NK-92 (cell line): Measurements from ENCODE around the gene TET1.
"Not testable (repeated sequence)": the region's sequence is repeated elsewhere in the genome, so short reads cannot be mapped to it uniquely, and the experiment has no call there.

Experiments
- DNase-seq: peaks from one replicate; lab custom pipeline; 2025; ENCODE audit not compliant: unreplicated experiment; lab: John Stamatoyannopoulos, UW

Gene TET1

DNA sequence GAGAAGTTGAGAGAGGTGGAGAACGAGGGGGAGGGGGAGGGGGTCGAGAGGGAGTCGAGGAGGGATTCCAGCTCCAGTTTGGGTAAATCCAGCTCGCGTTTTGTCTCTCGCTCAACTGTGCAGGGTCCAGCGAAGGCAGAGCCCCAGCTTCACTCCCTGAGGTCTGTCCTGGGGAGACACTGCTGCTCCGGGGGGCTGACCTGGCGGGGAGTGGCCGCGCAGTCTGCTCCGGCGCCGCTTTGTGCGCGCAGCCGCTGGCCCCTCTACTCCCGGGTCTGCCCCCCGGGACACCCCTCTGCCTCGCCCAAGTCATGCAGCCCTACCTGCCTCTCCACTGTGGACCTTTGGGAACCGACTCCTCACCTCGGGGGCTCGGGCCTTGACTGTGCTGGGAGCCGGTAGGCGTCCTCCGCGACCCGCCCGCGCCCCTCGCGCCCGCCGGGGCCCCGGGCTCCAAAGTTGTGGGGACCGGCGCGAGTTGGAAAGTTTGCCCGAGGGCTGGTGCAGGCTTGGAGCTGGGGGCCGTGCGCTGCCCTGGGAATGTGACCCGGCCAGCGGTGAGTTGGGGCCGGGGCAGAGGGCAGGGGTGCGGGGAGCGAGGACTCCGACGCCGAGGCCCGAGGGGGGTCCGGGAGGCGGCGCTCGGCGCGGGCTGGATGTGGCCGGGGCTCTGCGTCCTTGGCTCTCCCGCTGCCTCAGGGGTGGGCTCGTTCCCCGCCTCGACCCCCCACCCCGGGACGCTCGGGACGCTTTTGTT, at the start of gene TET1:
Gene TET1, plus strand, starts transcription at position 152 of the 757 bp plus-strand sequence. CDS start 12,002 bp downstream, outside the sequence.
- no peak for DNase-seq

DNA sequence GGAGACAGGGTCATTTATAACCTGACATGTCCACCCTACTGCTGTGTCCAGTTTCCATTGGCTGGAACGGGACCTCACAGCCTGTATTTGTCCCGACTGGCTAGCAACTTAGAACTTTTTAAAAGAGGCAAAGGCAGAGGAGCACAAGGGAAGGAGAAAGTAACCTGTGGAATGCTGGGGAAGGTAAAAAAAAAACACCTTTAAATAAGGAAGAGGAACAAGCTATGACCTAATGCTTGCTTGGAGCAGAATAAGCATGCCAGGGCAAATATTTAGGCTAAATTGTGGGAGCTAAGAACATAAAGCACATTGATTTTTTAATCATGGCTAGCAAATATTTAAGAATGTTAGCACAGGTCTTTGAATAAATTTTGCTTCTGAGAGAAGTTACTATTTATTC, 43.9 kb upstream of the TET1 start:
- not testable (repeated sequence) for DNase-seq

DNA sequence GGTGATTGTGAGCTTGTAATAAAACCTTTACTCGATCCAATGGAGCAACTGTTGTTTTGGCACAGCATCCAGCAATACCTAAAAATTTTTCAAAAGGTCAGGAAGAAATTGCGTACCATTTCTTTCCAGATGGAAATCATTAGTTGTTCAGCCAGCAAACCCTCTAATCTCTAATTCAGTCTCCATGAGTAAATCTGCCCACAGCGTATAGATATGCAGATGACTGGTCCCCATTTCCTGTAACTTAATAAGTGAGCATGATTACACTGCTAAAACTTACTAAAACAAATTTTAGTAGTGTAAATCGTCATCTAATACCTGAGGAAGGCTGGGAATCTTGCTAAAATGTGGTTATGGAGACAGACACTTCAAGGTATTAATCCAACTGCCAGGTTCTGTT, 43.4 kb upstream of the TET1 start:
- DNase-seq, result no peak

DNA sequence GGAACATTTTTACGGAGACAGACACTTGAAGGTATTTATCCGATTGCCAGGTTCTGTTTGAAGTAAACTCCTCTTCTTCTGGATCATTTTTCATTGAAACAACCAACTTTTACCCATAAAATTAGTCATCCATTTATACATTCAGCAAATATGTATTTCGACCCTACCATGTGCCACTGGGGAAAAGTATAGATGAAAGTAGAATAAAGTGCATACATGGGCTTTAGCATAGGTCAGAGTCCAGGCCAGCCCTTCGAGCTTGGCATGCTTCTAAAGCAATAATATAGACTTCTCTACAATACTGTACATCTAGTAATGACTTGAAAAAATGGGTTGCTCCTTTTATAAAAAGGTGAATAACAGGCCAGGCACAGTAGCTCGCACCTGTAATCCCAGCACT, 42.9 kb upstream of the TET1 start:
- DNase-seq, result no peak

DNA sequence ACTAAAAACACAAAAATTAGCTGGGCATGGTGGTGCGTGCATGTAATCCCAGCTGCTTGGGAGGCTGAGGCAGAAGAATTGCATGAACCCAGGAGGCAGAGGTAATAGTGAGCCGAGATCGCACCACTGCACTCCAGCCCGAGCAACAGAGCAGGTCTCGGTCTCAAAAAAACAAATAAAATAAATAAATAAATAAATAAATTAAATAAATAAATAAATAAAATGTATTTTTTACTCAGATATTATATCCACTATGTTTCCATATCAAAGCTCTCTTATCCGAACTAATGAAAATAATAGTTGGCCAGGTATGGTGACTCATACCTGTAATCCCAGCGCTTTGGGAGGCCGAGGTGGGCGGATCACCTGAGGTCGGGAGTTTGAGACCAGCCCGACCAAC, 41.5 kb upstream of the TET1 start:
- not testable (repeated sequence) for DNase-seq

DNA sequence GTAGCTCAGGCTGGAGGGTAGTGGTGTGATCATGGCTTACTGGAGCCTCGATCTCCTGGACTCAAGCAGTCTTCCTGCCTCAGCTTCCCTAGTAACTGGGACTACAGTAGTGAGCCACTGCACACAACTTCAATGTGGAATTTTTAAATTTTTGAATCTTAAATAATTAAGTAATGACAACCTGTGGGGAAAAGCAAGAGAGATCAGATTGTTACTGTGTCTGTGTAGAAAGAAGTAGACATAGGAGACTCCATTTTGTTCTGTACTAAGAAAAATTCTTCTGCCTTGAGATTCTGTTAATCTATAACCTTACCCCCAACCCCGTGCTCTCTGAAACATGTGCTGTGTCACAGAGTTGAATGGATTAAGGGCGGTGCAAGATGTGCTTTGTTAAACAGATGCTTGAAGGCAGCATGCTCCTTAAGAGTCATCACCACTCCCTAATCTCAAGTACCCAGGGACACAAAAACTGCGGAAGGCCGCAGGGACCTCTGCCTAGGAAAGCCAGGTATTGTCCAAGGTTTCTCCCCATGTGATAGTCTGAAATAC, 34.6 kb upstream of the TET1 start:
- not testable (repeated sequence) for DNase-seq

DNA sequence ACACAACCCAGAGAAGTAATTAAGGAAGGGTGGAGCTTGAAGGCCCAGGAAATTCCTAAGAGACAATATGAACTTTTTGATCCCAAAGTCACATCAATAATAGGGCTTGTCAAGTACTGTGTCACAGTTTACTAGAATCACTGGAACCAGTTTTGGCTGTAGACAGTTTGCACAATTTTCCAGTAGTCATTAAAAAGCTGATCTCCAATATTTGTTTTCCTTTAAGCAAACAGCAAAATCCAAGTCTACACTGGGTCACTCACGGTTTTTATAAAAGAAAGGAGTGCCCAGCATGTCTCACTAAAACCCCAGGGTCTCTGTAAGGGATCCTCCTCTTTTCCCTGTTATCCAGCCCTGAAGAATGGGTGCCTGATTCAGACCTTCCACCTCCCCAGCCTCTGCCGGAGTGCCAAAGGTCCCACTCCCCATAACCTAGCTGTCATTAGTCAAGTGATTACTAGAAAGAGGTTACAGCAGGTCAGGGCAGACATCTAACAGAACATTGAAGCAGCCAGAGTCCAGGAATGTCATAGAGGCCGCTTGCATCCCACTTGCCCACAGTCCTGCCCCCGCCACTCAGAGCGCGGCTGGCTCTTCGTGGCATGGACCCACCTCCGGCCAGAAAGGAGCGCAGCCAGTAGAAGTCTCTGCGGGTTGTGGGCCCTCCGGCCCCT, 33.4 kb upstream of the TET1 start:
- no peak for DNase-seq

DNA sequence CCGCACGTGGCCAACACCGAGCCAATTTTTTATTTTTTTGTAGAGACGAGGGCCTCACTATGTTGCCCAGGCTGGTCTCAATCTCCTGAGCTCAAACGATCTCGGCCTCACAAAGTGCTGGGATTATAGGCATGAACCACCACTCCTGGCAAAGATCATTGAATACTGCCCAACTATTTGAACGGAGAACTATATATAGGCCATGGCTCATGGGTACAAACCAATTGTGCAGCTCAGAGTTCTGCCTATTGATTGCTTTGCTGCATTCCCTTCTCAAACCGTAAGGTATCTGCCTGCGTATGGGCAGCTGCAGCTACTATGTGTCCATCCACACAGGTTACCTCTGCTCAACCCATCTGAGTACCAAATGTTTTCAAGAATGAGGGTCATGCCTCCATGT, 23.2 kb upstream of the TET1 start:
- DNase-seq, result no peak

DNA sequence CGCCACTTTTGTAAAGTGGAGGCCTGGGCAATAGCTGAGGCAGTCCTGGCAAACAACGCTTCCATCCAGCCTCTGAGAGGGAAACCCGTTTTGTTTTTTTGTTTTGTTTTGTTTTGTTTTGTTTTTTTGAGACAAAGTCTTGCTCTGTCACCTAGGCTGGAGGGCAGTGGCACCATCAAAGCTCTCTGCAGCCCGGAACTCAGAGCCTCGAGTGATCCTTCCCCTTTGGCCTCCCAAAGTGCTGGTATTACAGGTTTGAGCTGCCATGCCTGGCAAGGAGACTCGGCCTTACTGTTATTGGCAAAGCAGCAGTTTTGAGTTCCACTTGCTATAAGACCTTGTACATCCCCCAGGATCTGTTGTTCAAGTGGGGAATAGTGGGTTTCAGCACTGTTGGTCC, 22.3 kb upstream of the TET1 start:
- no peak for DNase-seq

DNA sequence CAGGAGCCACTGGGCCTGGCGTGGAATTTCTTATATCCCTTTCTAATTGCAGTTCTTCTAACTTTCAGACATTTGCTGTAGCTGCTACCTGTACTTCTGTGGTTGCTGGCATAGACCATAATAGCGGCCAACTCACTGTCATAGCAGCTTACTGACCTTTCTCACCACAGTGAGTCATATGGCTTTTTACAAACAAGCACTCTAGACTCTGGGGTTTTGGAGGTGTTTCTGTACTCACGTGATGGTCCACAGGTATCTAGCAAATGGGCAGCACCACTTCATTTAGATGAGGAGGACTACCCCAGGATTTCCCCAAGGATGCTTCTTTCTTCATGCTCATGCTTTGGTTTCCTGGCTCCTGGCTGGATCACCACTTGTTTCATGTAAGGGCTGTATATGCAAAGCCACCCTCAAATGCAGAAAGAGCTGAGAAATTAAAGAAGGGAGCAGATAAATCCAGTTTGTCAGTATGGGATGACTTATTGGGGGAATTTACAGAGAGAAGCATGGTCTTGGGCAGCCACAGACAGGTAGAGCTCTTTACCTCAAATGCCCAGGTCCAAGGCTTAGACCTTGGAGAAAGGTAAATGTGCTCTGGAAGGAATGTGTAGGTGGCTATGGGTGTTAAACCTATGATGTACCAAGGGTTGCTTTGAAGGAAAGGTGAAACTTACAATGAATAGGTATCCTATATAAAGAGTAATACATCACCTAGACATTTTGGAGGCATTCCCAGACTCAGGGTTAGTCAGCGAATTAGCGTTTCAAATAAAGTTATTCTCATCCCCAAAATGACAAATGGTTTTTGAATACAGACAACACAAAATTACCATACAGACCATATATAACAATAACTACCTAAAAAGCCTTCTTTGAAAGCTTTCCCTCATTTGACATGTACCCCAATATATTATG, 16.9 kb upstream of the TET1 start:
- no peak for DNase-seq

DNA sequence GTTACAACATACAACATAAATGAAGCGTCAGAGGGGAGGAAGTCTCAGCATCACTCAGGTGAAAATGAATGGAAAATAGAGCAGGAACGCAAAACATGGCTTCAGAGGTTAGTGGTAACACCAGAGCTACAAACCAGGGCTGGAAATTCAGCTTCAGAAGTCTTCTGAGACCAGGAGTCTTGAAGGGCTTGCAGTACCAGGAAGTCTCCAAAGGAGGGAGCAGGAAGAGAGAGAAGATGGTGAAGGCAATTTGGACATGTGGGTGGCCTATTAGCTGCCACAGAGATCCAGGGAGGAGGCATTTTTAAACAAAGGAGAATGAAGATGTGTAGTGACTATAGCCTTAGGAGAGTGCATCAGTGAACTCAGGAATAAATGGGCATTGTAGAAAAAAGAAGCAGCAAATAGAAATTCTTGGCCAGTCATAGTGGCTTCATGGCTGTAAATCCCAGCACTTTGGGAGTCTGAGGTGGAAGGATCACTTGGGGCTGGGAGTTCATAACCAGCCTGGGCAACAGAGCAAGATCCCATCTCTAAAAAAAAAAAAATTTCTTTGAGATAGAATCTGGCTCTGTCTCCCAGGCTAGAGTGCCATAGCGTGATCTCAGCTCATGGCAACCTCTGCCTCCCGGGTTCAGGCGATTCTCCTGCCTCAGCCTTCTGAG, 9.3 kb upstream of the TET1 start:
- no peak for DNase-seq

DNA sequence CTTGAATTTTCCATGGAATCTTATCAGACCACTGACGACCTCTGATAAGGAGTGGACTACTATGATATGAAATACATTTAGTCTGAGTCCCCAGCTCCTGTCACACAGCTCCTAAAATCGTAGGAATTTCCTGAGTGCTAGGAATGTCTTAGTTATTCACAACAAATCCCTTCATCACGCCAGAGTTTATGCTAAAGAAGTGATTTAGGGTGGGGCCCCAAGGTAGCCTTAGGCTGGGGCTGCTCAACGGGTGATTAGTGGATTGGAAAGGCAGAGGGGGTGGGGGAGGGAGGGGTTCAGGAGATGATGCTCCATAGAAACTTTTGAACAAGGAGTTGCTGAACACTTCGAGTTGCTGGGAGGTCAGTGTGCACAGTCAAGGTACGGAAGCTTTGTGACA, 7.0 kb upstream of the TET1 start:
- DNase-seq, result no peak

DNA sequence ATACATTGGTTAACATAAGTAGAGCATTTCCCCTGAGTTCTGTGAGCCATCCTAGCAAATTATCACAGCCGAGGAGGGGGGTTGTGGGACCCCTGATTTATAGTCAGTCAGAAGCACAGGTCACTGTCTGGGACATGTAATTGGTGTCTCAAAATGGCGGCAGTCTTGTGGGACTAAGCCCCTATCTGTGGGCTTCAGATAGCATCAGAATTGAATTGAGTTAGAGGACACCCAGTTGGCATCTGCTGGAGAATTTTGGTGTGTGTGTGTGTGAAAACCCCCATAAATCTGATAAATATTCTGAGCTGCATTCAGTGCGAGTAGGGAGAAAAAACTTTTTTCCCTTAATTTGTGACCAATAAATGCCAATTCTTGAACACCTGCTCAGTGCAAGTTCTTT, 6.5 kb upstream of the TET1 start:
- no peak for DNase-seq

DNA sequence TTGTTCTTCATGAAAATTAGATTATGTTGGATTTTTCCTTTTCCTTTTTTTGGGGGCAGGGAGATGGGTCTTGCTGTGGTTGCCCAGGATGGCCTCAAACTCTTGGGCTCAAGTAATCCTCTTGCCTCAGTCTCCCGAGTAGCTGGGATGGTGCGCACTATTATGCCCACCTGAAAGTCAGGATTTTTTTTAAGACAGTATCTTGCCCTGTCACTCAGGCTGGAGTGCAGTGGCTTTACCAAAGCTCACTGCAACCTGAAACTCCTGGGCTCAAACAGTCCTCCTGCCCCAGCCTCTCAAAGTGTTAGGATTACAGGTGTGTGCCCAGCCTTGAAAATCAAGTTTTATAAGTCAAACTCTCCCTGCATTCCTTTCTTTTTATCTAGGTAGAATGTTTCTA, 1.7 kb upstream of the TET1 start:
- no peak for DNase-seq

DNA sequence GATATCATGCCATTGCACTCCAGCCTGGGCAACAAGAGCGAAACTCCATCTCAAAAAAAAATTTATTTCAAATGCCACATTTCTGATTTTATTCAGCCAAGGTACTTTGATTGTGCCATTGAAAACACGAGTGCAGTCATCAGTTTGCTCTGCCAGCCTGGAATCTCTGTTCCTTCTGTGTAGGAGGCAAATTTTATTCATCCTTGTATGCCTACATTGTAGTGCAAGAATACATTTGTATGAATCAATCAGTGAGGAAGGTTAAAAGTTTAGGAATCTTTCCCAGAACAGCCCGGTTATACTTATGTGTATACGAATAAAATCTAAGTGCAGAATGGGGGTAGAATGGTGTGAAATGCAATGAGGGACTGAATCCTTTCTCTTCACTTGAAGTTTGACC, 886 bp upstream of the TET1 start:
- DNase-seq, result no peak

DNA sequence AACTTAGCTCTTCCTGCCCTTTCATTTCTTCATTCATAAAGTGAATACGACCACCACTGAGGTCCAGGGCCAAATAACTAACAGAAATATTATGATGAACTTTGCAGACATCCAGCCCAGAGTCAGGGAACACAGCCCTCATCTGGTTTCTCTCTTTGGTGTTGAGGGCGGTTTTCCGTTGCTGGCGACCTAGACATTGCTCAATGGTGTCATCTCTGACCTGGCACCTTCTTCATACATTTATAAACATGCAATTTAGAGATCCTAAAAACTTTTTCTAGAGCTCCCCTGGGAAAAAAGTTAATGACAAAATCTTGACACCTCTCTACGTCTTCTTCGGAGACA, 324 bp upstream of the TET1 start:
- no peak for DNase-seq

DNA sequence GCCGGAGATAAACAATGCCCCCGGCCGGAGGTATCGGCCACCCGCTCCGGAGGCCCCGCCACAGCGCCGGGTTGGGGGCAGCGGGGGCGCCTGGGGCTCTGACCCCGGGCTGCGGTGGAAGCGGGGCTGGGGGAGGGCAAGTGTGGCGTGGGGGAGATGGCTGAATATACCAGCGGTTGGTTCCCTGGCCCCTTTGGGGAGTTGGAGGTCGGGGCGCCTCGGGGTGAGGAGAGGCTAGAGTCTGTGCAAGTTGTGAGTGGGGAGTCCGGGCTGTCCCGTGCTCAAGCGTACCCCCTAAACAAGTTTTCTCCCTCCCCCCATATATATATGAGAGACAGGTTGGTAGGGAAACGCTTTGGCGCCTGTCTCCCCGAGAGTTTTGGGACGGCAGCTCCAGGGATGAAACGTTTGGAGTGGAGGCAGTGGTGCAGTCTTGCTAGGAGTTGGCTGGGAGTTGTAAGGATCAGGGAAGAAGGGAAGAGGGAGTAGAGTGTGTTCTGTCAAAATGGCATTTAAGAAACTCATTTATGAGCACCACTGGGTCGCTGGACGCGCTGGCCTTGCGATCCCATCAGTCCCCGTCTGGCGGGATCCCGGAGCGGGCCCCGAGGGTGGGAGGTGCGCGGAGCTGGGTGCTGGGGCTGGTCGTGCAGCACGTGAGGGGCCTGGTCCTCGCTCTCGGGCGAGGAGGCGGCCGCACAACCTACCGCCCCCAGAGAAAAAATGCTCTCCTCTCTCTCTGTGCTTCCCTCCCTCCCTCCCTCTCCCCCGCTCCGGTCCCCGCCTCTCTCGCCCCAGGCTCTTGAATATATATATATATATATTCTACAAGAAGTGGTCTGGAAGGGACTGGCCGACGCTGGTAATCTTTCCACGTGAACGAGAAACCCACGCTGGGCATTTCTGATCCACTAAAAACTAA, 1.1 kb downstream of the TET1 start:
- DNase-seq, result no peak

DNA sequence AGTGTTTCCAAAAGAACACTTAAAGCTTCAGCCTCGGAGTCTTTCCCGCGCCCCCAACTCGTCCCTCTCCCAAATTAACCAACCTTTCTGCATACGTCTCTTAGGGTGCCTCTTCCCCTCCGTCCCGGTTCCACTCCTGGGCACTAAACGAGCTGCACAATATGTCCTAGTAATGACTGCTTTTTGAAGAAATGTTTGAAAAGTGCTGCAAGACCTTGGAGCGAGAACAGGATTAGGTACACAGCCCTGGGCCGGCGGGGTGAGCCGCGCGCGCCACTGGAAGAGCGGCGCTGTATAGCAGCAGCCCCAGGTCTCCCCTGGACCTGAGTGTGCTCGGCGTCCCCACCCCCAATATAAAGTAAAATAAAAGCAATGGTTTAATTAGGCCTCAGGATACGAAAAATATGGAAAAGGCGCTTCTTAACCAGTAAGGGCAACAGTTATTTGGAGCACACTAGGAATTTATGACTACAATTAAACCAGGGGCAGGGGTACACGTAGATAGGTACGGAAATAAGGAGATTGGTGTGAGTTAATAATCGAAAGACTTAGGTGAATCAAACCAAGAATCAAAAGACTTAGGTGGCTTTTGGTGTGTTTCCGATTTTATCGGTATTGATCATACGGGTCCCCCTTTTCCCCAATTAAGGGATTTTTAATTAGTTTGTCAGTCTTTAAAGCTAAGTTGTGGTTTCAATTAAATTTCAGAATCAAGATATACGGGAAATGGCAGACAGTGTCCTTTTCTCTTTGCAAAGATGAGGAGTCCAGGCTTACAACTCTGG, 1.9 kb downstream of the TET1 start:
- DNase-seq, result no peak
